CD4-positive, alpha-beta T cell treated with Interleukin-6 for 4 hours (primary cell): Measurements from ENCODE around the gene IQCE.

Source experiments
- DNase-seq: peaks from one replicate; pipeline ENCODE4 v3.0.0-alpha.2; 2020; ENCODE audit warnings: mixed read lengths

IQCE gene

GRCh38 chr7:2635810-2636701, 77.3 kb downstream of the IQCE start:
- DNase-seq = no peak

GRCh38 chr7:2637066-2637471, 78.3 kb downstream of the IQCE start:
- no peak for DNase-seq

GRCh38 chr7:2637505-2638223, 78.9 kb downstream of the IQCE start:
- DNase-seq = no peak

GRCh38 chr7:2638224-2638991, 79.6 kb downstream of the IQCE start:
- no peak for DNase-seq

- DNase-seq = no peak
These were observed 80.5 kb downstream of the IQCE start for GRCh38 chr7:2639181-2639681.

- no peak for DNase-seq
These were observed 81.1 kb downstream of the IQCE start for GRCh38 chr7:2639695-2640481.

GRCh38 chr7:2640482-2640830, 81.7 kb downstream of the IQCE start:
- no peak for DNase-seq

- no peak for DNase-seq
These were observed 82.1 kb downstream of the IQCE start for GRCh38 chr7:2640846-2641316.

- no peak for DNase-seq
These were observed 82.9 kb downstream of the IQCE start for GRCh38 chr7:2641406-2642393.

- no peak for DNase-seq
These were observed 84.8 kb downstream of the IQCE start for GRCh38 chr7:2643386-2644219.

GRCh38 chr7:2644220-2644561, 85.4 kb downstream of the IQCE start:
- DNase-seq = no peak

GRCh38 chr7:2644562-2645273, 85.9 kb downstream of the IQCE start:
- DNase-seq = no peak

GRCh38 chr7:2645274-2645868, 86.6 kb downstream of the IQCE start:
- peak; percentile 42 for DNase-seq

GRCh38 chr7:2646336-2646679, 87.5 kb downstream of the IQCE start:
- no peak for DNase-seq

GRCh38 chr7:2646680-2647571, 88.1 kb downstream of the IQCE start:
- DNase-seq = no peak

GRCh38 chr7:2647594-2648172, 88.9 kb downstream of the IQCE start:
- DNase-seq = no peak

- no peak for DNase-seq
These were observed 90.5 kb downstream of the IQCE start for GRCh38 chr7:2649139-2649838.
